ENCODE data around the gene ERMAP.

ERMAP gene

GRCh38 chr1:42876009-42876408, 59.1 kb downstream of the ERMAP start:
- H3K4me1 ChIP-seq (ENCODE audit: insufficient read depth, insufficient read length): no peaks in the 10 kb centered on the region
- TF ChIP-seq SUZ12 (IDR thresholded peaks at IDR 0.05; ENCODE audit: extremely low read depth, insufficient read depth, insufficient read length) (no peak), ZNF274 (IDR thresholded peaks at IDR 0.05; ENCODE audit: low read depth, low read length) (no peak), YY1 (IDR thresholded peaks at IDR 0.05; ENCODE audit: insufficient read depth, insufficient read length) (no peak)
- no peak for DNase-seq (ENCODE audit: low read depth, low spot score)
- H3K36me3 ChIP-seq (ENCODE audit: insufficient read depth, insufficient read length, low read length): no peaks in the 10 kb centered on the region
- H3K9ac ChIP-seq (ENCODE audit: insufficient read length, low read depth): no peak overlapping the region
- H3K27me3 ChIP-seq (ENCODE audit: insufficient read depth, insufficient read length): no peaks in the 10 kb centered on the region
- peaks cover 15% of the 10 kb centered on the region; the same call in 1 of the 2 replicates for H3K9me3 ChIP-seq (ENCODE audit: insufficient read depth, low read length)
- H3K4me3 ChIP-seq (ENCODE audit: insufficient read length, low read depth): no peak overlapping the region

GRCh38 chr1:42877380-42877779, 60.5 kb downstream of the ERMAP start:
- H3K4me3 ChIP-seq (ENCODE audit: insufficient read length, low read depth): no peak overlapping the region
- DNase-seq (ENCODE audit: low read depth, low spot score): no peak
- TF ChIP-seq ZNF274 (IDR thresholded peaks at IDR 0.05; ENCODE audit: low read depth, low read length): no peak
- H3K9me3 ChIP-seq (ENCODE audit: insufficient read depth, low read length): peaks cover 18% of the 10 kb centered on the region; the same call in 1 of the 2 replicates
- no peaks in the 10 kb centered on the region for H3K36me3 ChIP-seq (ENCODE audit: insufficient read depth, insufficient read length, low read length)
- no peaks in the 10 kb centered on the region for H3K27me3 ChIP-seq (ENCODE audit: insufficient read depth, insufficient read length)
- no peaks in the 10 kb centered on the region for H3K4me1 ChIP-seq (ENCODE audit: insufficient read depth, insufficient read length)
- no peak overlapping the region for H3K9ac ChIP-seq (ENCODE audit: insufficient read length, low read depth)

GRCh38 chr1:42880384-42880783, 63.5 kb downstream of the ERMAP start:
- Histone ChIP-seq H3K36me3 (ENCODE audit: insufficient read depth, insufficient read length, low read length) (no peaks in the 10 kb centered on the region), H3K4me3 (ENCODE audit: insufficient read length, low read depth) (no peak overlapping the region), H3K4me1 (ENCODE audit: insufficient read depth, insufficient read length) (no peaks in the 10 kb centered on the region), H3K9me3 (ENCODE audit: insufficient read depth, low read length) (peaks cover 18% of the 10 kb centered on the region; the same call in 1 of the 2 replicates), H3K9ac (ENCODE audit: insufficient read length, low read depth) (no peak overlapping the region), H3K27me3 (ENCODE audit: insufficient read depth, insufficient read length) (no peaks in the 10 kb centered on the region)
- TF ChIP-seq YY1 (IDR thresholded peaks at IDR 0.05; ENCODE audit: insufficient read depth, insufficient read length) (no peak), SUZ12 (IDR thresholded peaks at IDR 0.05; ENCODE audit: extremely low read depth, insufficient read depth, insufficient read length) (no peak), ZNF274 (IDR thresholded peaks at IDR 0.05; ENCODE audit: low read depth, low read length) (no peak)
- no peak for DNase-seq (ENCODE audit: low read depth, low spot score)

GRCh38 chr1:42886046-42886739, 69.3 kb downstream of the ERMAP start:
- Histone ChIP-seq H3K9me3 (ENCODE audit: insufficient read depth, low read length) (0 out of 2 replicates have a peak, but pooled peaks cover under 1% of the 10 kb centered on the region), H3K9ac (ENCODE audit: insufficient read length, low read depth) (no peak overlapping the region), H3K36me3 (ENCODE audit: insufficient read depth, insufficient read length, low read length) (no peaks in the 10 kb centered on the region), H3K4me1 (ENCODE audit: insufficient read depth, insufficient read length) (no peaks in the 10 kb centered on the region), H3K4me3 (ENCODE audit: insufficient read length, low read depth) (no peak overlapping the region), H3K27me3 (ENCODE audit: insufficient read depth, insufficient read length) (peaks cover 3% of the 10 kb centered on the region)
- no peak for DNase-seq (ENCODE audit: low read depth, low spot score)
- no peak for TF ChIP-seq SUZ12 (IDR thresholded peaks at IDR 0.05; ENCODE audit: extremely low read depth, insufficient read depth, insufficient read length)
- no peak for TF ChIP-seq ZNF274 (IDR thresholded peaks at IDR 0.05; ENCODE audit: low read depth, low read length)
- TF ChIP-seq YY1 (IDR thresholded peaks at IDR 0.05; ENCODE audit: insufficient read depth, insufficient read length): no peak

- Histone ChIP-seq H3K4me1 (ENCODE audit: insufficient read depth, insufficient read length) (no peaks in the 10 kb centered on the region), H3K36me3 (ENCODE audit: insufficient read depth, insufficient read length, low read length) (no peaks in the 10 kb centered on the region), H3K4me3 (ENCODE audit: insufficient read length, low read depth) (no peak overlapping the region), H3K9ac (ENCODE audit: insufficient read length, low read depth) (no peak overlapping the region), H3K9me3 (ENCODE audit: insufficient read depth, low read length) (no peaks in the 10 kb centered on the region), H3K27me3 (ENCODE audit: insufficient read depth, insufficient read length) (peaks cover 3% of the 10 kb centered on the region)
- no peak for DNase-seq (ENCODE audit: low read depth, low spot score)
- no peak for TF ChIP-seq YY1 (IDR thresholded peaks at IDR 0.05; ENCODE audit: insufficient read depth, insufficient read length)
- TF ChIP-seq ZNF274 (IDR thresholded peaks at IDR 0.05; ENCODE audit: low read depth, low read length): no peak
- TF ChIP-seq SUZ12 (IDR thresholded peaks at IDR 0.05; ENCODE audit: extremely low read depth, insufficient read depth, insufficient read length): no peak
Observed at GRCh38 chr1:42886800-42887199, 69.9 kb downstream of the ERMAP start.

GRCh38 chr1:42887366-42887765, 70.4 kb downstream of the ERMAP start:
- TF ChIP-seq YY1 (IDR thresholded peaks at IDR 0.05; ENCODE audit: insufficient read depth, insufficient read length) (no peak), ZNF274 (IDR thresholded peaks at IDR 0.05; ENCODE audit: low read depth, low read length) (no peak), SUZ12 (IDR thresholded peaks at IDR 0.05; ENCODE audit: extremely low read depth, insufficient read depth, insufficient read length) (no peak)
- no peaks in the 10 kb centered on the region for H3K36me3 ChIP-seq (ENCODE audit: insufficient read depth, insufficient read length, low read length)
- no peak overlapping the region for H3K9ac ChIP-seq (ENCODE audit: insufficient read length, low read depth)

GRCh38 chr1:42888013-42888633, 71.2 kb downstream of the ERMAP start:
- peaks cover 3% of the 10 kb centered on the region for H3K27me3 ChIP-seq (ENCODE audit: insufficient read depth, insufficient read length)
- no peak overlapping the region for H3K4me3 ChIP-seq (ENCODE audit: insufficient read length, low read depth)
- H3K9ac ChIP-seq (ENCODE audit: insufficient read length, low read depth): no peak overlapping the region
- H3K9me3 ChIP-seq (ENCODE audit: insufficient read depth, low read length): no peaks in the 10 kb centered on the region
- no peaks in the 10 kb centered on the region for H3K36me3 ChIP-seq (ENCODE audit: insufficient read depth, insufficient read length, low read length)
- DNase-seq (ENCODE audit: low read depth, low spot score): no peak
- no peak for TF ChIP-seq ZNF274 (IDR thresholded peaks at IDR 0.05; ENCODE audit: low read depth, low read length)
- TF ChIP-seq YY1 (IDR thresholded peaks at IDR 0.05; ENCODE audit: insufficient read depth, insufficient read length): no peak
- TF ChIP-seq SUZ12 (IDR thresholded peaks at IDR 0.05; ENCODE audit: extremely low read depth, insufficient read depth, insufficient read length): no peak
- no peaks in the 10 kb centered on the region for H3K4me1 ChIP-seq (ENCODE audit: insufficient read depth, insufficient read length)

More at GRCh38 chr1:42887366-42887765, 70.4 kb downstream of the ERMAP start:
- Histone ChIP-seq H3K27me3 (ENCODE audit: insufficient read depth, insufficient read length) (peaks cover 3% of the 10 kb centered on the region), H3K9me3 (ENCODE audit: insufficient read depth, low read length) (no peaks in the 10 kb centered on the region), H3K4me3 (ENCODE audit: insufficient read length, low read depth) (no peak overlapping the region), H3K4me1 (ENCODE audit: insufficient read depth, insufficient read length) (no peaks in the 10 kb centered on the region)
- DNase-seq (ENCODE audit: low read depth, low spot score): no peak

Measured in NT2/D1 (cell line).